Measurements from ENCODE around the gene MICA.
"Not testable (repeated sequence)": the region's sequence is repeated elsewhere in the genome, so short reads cannot be mapped to it uniquely, and the experiment has no call there.

MICA gene

GRCh38 chr6:31381666-31382065 is 21.7 kb upstream of the MICA start:
- no peak for TF ChIP-seq CTCF (IDR thresholded peaks at IDR 0.05; ENCODE audit: control insufficient read depth, extremely low read depth, insufficient read depth)
- DNase-seq (ENCODE audit: low read depth), result no peak
- H3K4me3 ChIP-seq (ENCODE audit: low read depth, low read length), result no peak overlapping the region

DNA sequence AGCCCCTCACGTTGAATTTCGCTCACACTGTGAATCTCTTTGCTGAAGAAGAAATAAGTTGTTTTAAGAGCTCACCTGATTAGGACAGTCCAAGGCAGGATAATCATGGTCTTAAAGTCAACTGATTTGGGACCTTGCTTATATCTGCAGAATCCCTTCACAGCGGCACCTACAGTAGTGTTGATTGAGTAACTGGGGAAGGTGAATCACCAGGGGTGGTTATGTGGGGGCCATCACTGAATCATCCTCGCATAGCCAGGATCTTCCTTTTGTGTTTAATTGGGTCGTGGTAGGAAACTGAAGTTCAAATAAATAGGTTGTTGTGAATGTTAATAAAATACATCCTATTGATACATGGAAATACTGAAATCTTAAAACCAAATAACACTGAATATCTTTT is 20.2 kb upstream of the MICA start:
- DNase-seq (ENCODE audit: low read depth), result no peak
- no peak for TF ChIP-seq CTCF (IDR thresholded peaks at IDR 0.05; ENCODE audit: control insufficient read depth, extremely low read depth, insufficient read depth)
- no peak overlapping the region for H3K4me3 ChIP-seq (ENCODE audit: low read depth, low read length)

- no peak for DNase-seq (ENCODE audit: low read depth)
- TF ChIP-seq CTCF (IDR thresholded peaks at IDR 0.05; ENCODE audit: control insufficient read depth, extremely low read depth, insufficient read depth), result no peak
- no peak overlapping the region for H3K4me3 ChIP-seq (ENCODE audit: low read depth, low read length)
Measured at GRCh38 chr6:31385041-31385440, 18.4 kb upstream of the MICA start.

GRCh38 chr6:31386099-31386498 is 17.3 kb upstream of the MICA start:
- TF ChIP-seq CTCF (IDR thresholded peaks at IDR 0.05; ENCODE audit: control insufficient read depth, extremely low read depth, insufficient read depth), result no peak
- DNase-seq (ENCODE audit: low read depth), result no peak
- H3K4me3 ChIP-seq (ENCODE audit: low read depth, low read length), result no peak overlapping the region

DNA sequence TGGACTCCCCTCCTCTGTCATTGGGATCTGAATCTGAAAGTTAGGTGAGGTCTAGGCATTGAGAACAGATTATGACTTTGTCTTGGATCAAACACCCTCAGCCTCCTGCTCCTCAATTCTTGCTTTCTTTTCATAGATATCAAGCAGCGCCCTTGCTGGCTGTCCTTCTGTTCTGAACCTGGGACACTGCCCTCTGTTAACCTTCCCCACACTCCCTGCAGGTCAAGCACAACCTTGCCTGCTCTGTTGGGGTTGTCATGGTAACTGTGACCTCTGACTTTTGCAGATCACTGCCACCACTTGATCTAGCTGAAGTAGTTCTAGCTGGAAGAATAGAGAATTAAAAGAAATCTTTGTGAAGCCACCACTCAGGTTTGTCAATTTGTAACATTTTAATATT is 16.4 kb upstream of the MICA start:
- TF ChIP-seq CTCF (IDR thresholded peaks at IDR 0.05; ENCODE audit: control insufficient read depth, extremely low read depth, insufficient read depth), result no peak
- no peak overlapping the region for H3K4me3 ChIP-seq (ENCODE audit: low read depth, low read length)
- DNase-seq (ENCODE audit: low read depth), result no peak

- not testable (repeated sequence) for DNase-seq (ENCODE audit: low read depth); H3K4me3 ChIP-seq (ENCODE audit: low read depth, low read length)
Measured at GRCh38 chr6:31388916-31389801, 14.2 kb upstream of the MICA start.

GRCh38 chr6:31389802-31390132 is 13.6 kb upstream of the MICA start:
- H3K4me3 ChIP-seq (ENCODE audit: low read depth, low read length); DNase-seq (ENCODE audit: low read depth): not testable (repeated sequence)

GRCh38 chr6:31393932-31394331 is 9.5 kb upstream of the MICA start:
- no peak for DNase-seq (ENCODE audit: low read depth)
- TF ChIP-seq CTCF (IDR thresholded peaks at IDR 0.05; ENCODE audit: control insufficient read depth, extremely low read depth, insufficient read depth), result no peak
- H3K4me3 ChIP-seq (ENCODE audit: low read depth, low read length), result no peak overlapping the region
